Tibial artery (tissue), 4 donors: ENCODE results near the gene NRF1.
"Not testable (repeated sequence)": the region's sequence is repeated elsewhere in the genome, so short reads cannot be mapped to it uniquely, and the experiment has no call there.

ENCODE experiments used
- DNase-seq, 2 donors: peaks; one replicate each; pipeline ENCODE4 v3.0.0-alpha.2; 2019
- H3K27ac ChIP-seq, 2 donors: fragments of 200-600 bp; sonication (generic) in 1 of 2; 1 replicate in 1 of 2; 2 replicates in 1 of 2; pipeline ENCODE4 v1.5.1; 2018 to 2019; ENCODE audit warnings: mild to moderate bottlenecking in 1 of 2
- H3K27me3 ChIP-seq, 2 donors: fragments of 200-600 bp; sonication (generic) in 1 of 2; one replicate each; pipeline versions ENCODE4 v1.5.1 to v1.6.0; 2016 to 2019
- H3K36me3 ChIP-seq, 3 donors: fragments of 200-600 bp; sonication (generic) in 2 of 3; one replicate each; pipeline ENCODE4 v1.5.1; 2016 to 2019; ENCODE audit warnings: mild to moderate bottlenecking in 2 of 3
- H3K4me1 ChIP-seq, 4 donors: fragments of 200-600 bp; sonication (generic) in 2 of 4; 1 replicate in 3 of 4; 2 replicates in 1 of 4; pipeline ENCODE4 v1.5.1; 2016 to 2019
- H3K4me3 ChIP-seq, 2 donors: fragments of 200-600 bp; sonication (generic) in 1 of 2; 1 replicate in 1 of 2; 2 replicates in 1 of 2; pipeline ENCODE4 v1.5.1; 2018 to 2019; ENCODE audit warnings: mild to moderate bottlenecking in 2 of 2
- H3K9me3 ChIP-seq, 3 donors: fragments of 200-600 bp; sonication (generic) in 1 of 3; one replicate each; pipeline ENCODE4 v1.5.1; 2016 to 2019
- CTCF ChIP-seq, 2 experiments: fragments of 200-600 bp in 1 of 2; fragments of 450-650 bp in 1 of 2; IDR thresholded peaks; one replicate each; pipeline ENCODE4 v1.5.1; 2017 to 2019; ENCODE audit warnings: antibody characterized with exemption in 2 of 2, mild to moderate bottlenecking in 1 of 2, moderate library complexity in 1 of 2
- intact Hi-C: fragments of 100-400 bp; cut with DNase I; formaldehyde crosslinking; loops from one replicate; pipeline ENCODE4 v1.15.0; 2023; ENCODE audit warnings: low total_unique reads

NRF1 gene

DNA sequence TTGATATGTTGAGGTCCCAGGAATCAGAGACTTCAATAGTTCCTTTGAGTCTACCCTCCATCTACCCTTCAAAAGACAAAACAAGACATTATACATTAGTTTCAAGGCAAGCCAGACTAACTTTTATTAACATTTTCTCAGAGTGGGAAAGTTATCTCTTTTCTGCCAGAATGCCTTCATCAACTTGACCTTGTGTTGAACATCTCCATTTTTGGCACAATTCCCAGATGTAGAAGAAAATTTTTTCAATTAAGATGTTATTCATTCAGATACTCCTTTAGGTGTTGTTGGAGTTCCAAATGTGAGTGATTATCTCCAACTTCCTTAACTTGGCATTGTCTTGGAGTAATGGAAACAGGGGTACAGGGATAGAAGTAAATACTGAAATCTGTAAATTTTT is 59.1 kb downstream of the NRF1 start:
- no peaks in the 10 kb centered on the region for H3K4me1 ChIP-seq

GRCh38 chr7:129671266-129671665 is 59.7 kb downstream of the NRF1 start:
- H3K36me3 ChIP-seq, result peaks cover 26 to 49% (median 37%) of the 10 kb centered on the region in 3 donors
- intact Hi-C loops, result no loop called here

More for the DNA sequence above, 59.1 kb downstream of the NRF1 start:
- Histone ChIP-seq H3K36me3 (peaks cover 19 to 43% (median 33%) of the 10 kb centered on the region in 3 donors), H3K4me3 (no peak overlapping the region), H3K27me3 (no peaks in the 10 kb centered on the region), H3K27ac (no peak overlapping the region), H3K9me3 (peaks cover 0 to 4% (median 3%) of the 10 kb centered on the region in 3 donors)
- no peak for DNase-seq
- TF ChIP-seq CTCF (IDR thresholded peaks at IDR 0.05), result no peak
- intact Hi-C loops, result no loop called here

GRCh38 chr7:129674475-129674874 is 63.0 kb downstream of the NRF1 start:
- peaks cover 41 to 57% (median 45%) of the 10 kb centered on the region in 3 donors for H3K36me3 ChIP-seq
- H3K9me3 ChIP-seq, intact Hi-C loops, H3K27ac ChIP-seq, H3K27me3 ChIP-seq, H3K4me1 ChIP-seq, DNase-seq, H3K4me3 ChIP-seq: not testable (repeated sequence)

More at GRCh38 chr7:129671266-129671665, 59.7 kb downstream of the NRF1 start:
- no peaks in the 10 kb centered on the region for H3K27me3 ChIP-seq
- no peak overlapping the region for H3K4me3 ChIP-seq
- no peak overlapping the region for H3K27ac ChIP-seq
- DNase-seq, result no peak
- TF ChIP-seq CTCF (IDR thresholded peaks at IDR 0.05), result no peak
- no peaks in the 10 kb centered on the region for H3K4me1 ChIP-seq
- H3K9me3 ChIP-seq, result peaks cover 0 to 5% (median 4%) of the 10 kb centered on the region in 3 donors

- peaks cover 0 to 5% (median 4%) of the 10 kb centered on the region in 3 donors for H3K9me3 ChIP-seq
- TF ChIP-seq CTCF (IDR thresholded peaks at IDR 0.05), result no peak
- no peak overlapping the region for H3K4me3 ChIP-seq
- no peak overlapping the region for H3K27ac ChIP-seq
- H3K4me1 ChIP-seq, result no peaks in the 10 kb centered on the region
- intact Hi-C loops, result no loop called here
- no peak for DNase-seq
- peaks cover 46 to 57% (median 49%) of the 10 kb centered on the region in 3 donors for H3K36me3 ChIP-seq
- H3K27me3 ChIP-seq, result no peaks in the 10 kb centered on the region
These were observed 64.0 kb downstream of the NRF1 start for GRCh38 chr7:129675521-129675920.

DNA sequence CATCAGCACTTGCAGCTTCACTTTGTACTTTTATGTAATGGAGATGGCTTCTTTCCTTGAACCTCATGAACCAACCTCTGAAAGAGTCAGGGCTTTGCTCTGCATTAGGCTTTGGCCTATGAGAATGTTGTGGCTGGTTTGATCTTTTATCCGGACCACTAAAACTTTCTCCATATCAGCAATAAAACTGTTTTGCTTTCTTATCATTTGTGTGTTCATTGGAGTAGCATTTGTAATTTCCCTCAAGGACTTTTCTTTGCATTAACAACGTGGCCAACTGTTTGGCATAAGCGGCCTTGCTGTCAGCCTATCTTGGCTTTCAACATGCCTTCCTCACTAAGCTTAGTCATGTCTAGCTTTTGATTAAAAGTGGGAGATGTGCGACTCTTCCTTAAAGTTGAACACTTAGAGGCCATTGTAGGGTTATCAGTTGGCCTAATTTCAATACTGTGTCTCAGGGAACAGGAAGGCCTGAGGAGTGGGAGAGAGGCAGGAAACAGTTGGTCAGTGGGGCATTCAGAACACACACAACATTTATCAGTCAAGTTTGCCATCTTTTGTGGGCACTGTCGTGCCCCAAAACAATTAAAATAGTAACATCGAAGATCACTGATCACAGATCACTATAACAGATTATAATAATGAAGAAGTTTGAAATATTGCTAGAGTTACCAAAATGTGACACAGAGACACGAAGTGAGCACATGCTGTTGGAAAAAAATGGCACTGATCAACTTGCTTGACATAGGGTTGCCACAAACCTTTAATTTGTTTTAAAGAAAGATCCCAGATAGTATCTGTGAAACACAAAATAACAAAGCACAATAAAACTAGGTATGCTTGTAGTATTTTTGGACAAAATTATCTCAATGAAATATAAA is 64.7 kb downstream of the NRF1 start:
- peaks cover 46 to 56% (median 49%) of the 10 kb centered on the region in 3 donors for H3K36me3 ChIP-seq
- TF ChIP-seq CTCF (IDR thresholded peaks at IDR 0.05), result no peak
- intact Hi-C loops, result no loop called here
- H3K27me3 ChIP-seq, result no peaks in the 10 kb centered on the region
- peaks cover 0 to 5% (median 4%) of the 10 kb centered on the region in 3 donors for H3K9me3 ChIP-seq
- no peak overlapping the region for H3K4me3 ChIP-seq
- H3K27ac ChIP-seq, result no peak overlapping the region
- no peak for DNase-seq
- no peaks in the 10 kb centered on the region for H3K4me1 ChIP-seq

DNA sequence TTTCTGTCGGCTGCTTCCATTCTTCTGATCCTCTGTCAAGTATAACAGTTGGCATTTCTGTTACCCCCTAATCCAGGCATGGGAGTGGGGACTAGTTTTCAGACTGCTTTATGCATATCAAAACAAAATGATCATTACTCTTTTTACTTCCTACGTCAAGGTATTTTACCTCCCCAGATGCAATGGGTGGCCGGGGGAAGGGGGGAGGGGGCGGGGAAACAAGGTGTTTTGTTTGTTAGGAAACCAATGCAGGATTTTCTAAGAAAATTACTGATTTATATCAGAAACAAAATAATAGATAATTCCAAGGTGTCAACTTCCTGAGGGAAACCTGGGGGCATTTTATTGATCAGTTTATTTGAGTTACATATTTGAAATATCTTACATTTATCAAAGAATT is 66.3 kb downstream of the NRF1 start:
- no peak for TF ChIP-seq CTCF (IDR thresholded peaks at IDR 0.05)
- DNase-seq, result no peak
- Histone ChIP-seq H3K36me3 (peaks cover 40 to 42% (median 41%) of the 10 kb centered on the region in 3 donors), H3K9me3 (peaks cover 0 to 5% (median 4%) of the 10 kb centered on the region in 3 donors), H3K4me1 (no peaks in the 10 kb centered on the region), H3K27me3 (no peaks in the 10 kb centered on the region), H3K27ac (no peak overlapping the region), H3K4me3 (no peak overlapping the region)
- intact Hi-C loops, result no loop called here
